Uterus (tissue), 2 donors: ENCODE measurements around the gene CACHD1.

Experiments
- CTCF ChIP-seq, 4 experiments: fragments of 200-600 bp in 2 of 4; fragments of 450-650 bp in 2 of 4; sonication (generic) in 2 of 4; IDR thresholded peaks; one replicate each; pipeline ENCODE4 v1.5.1; 2016 to 2019; ENCODE audit warnings: antibody characterized with exemption in 4 of 4, mild to moderate bottlenecking in 2 of 4, moderate library complexity in 1 of 4
- POLR2A ChIP-seq, 2 donors: fragments of 450-650 bp; IDR thresholded peaks; one replicate each; pipeline ENCODE4 v1.6.1; 2016; ENCODE audit warnings: antibody characterized with exemption in 2 of 2, mild to moderate bottlenecking in 1 of 2, moderate library complexity in 1 of 2

DNA sequence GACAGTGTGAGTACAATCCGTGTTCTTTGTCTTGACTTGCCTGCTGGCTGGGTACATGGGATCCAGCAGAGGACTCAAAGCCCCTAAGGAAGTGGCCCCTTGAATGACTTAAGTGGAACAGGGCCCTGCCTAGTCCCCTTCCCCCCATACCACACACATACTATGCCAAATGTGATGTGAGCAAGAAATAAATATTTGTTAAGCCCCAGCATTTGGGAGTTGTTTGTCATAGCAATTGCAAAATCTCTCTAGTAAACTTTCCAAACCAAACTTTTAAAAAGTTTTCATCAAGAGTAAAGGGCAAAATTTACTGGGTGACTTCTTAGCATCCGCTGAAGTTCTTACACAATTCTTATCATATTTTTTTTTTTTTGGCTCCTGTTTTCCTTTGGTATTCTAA lies 32.5 kb upstream of the CACHD1 start:
- TF ChIP-seq POLR2A (IDR thresholded peaks at IDR 0.05) (no peak), CTCF (IDR thresholded peaks at IDR 0.05) (no peak)
